Glomerular visceral epithelial cell (primary cell): Measurements from ENCODE around the gene CLEC4G.

ENCODE experiments used
- DNase-seq: peaks from one replicate; pipeline ENCODE4 v3.0.0-alpha.2; 2016; ENCODE audit errors: extremely low spot score

CLEC4G gene

DNA sequence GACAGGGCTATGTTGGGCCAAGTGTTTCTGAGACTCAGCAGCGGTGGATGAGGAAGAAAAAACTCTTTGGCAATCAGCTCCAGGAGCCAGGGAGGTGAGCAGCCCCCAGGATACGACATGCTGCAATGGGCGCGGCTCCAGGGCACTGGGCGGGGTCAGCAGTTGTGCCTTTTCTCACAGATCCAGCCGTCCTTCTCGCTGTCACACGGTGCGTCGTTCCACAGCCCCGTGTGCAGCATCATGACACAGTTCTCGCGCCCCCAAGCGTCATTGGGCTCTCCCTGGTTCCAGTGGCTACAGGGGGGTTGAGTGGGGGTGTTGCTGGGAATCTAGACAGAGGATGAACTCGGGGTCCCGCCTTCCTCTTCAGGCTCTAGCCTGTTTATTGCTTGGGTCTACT, 2.7 kb downstream of the CLEC4G start:
- no peak for DNase-seq

DNA sequence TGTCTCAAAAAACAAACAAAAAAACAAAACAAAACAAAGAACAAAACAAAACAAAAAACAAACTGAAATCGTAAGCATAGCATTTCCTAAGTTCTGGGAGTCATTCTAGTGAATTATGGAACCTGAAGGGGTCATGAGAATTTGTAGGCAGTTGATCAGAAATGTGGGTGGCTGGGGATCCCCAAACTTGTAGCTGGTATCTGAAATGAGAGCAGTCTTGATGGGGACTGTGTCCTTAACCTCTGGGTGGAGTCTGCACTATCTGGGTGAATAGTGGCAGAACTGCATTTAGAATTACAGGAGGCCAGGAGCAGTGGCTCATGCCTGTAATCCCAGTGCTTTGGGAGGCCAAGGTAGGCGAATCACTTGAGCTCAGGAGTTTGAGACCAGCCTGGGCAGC, 6.1 kb downstream of the CLEC4G start:
- DNase-seq: no peak

DNA sequence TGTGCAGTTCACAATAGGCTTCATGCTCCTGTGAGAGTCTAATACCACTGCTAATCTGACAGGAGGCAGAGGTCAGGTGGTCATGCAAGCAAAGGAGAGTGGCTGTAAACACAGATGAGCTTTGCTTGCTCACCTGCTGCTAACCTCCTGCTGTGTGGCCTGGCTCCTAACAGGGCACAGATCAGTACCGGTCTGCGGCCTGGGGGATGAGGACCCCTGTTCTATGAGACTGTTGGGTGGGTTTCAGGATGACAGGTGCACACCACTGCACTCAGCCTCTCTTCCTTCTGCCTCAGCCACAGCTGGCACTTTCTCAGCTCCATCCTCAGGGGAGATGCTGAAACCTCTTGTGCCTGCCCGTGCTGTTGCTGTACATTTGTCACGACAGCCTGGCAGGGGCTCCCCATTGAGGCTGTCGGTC, 9.7 kb downstream of the CLEC4G start:
- no peak for DNase-seq

DNA sequence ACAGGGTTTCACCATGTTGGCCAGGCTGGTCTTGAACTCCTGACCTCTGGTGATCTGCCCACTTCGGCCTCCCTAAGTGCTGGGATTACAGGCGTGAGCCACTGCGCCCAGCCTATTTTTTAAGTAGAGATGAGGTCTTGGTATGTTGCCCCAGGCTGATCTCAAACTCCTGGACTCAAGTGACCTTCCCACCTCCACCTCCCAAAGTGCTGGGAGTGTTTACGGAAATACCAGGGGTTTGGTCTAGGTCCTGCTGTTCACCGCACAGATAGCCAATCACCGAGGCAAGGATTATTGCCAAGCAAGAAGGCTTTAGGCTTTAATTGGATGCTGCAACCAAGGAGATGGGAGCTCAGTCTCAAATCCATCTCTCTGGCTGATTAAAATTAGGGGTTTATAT, 11.6 kb downstream of the CLEC4G start:
- no peak for DNase-seq

DNA sequence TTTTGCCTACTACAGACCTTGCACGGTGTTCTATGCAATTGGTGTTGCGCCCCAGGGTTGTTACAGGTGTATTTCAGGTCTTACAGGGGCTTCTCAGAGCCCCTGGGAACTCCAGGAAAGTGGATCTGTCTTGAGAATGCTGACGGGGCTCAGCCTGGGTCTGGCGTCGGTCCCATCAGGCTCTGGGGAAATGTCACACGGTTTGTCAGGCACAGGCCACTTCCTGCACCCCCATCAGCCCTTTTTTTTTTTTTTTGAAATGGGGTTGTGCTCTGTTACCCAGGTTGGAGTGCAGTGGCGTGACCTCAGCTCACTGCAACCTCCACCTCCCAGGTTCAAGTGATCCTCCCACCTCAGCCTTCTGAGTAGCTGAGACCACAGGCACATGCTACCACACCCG, 13.2 kb downstream of the CLEC4G start:
- no peak for DNase-seq

DNA sequence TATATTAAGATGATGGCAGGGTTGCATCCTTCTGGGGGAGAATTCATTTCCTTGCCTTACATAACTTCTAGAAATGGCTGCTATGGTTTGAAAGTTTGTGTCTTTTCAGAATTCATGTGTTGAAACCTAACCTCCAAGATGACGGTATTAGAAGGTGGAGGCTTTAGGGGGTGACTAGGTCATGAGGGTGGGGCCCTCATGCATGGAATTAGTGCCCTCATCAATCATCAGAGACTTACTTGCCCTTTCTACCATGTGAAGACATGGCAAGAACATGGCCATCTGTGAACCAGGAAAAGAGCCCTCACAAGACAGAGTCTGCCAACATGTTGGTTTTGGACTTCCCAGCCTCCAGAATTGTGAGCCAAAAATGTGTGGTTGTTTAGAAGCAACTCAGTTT, 15.1 kb downstream of the CLEC4G start:
- no peak for DNase-seq

DNA sequence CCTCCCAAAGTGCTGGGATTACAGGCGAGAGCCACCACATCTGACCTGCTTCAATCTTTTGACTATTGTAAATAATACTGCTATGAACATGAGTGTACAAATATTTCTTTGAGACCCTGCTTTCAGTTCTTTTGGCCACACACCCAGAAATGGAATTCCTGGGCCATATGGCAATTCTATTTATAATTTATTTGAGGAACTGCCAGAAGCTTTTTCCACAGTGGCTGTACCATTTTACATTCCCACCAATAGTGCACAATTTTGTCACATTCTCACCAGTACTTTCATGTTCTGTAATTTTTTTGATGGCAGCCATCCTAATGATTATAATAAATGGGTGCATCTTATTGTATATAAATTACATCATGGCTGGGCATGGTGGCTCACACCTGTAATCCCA, 16.2 kb downstream of the CLEC4G start:
- no peak for DNase-seq

DNA sequence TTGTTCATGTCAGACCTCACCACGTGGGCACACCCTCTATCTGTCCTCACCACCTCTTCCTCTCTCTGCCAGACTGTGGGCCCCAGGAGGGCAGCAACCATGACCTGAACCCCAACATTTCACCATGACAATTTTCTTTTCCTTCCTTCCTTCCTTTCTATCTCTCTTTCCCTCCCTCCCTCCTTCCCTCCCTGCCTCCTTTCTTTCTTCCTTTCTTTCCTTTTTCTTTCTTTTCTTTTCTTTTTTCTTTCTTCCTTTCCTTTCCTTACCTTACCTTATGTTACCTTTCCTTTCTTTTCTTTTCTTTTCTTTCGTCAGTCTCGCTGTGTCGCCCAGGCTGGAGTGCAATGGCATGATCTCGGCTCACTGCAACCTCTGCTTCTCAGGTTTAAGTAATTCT, 21.3 kb downstream of the CLEC4G start:
- no peak for DNase-seq

DNA sequence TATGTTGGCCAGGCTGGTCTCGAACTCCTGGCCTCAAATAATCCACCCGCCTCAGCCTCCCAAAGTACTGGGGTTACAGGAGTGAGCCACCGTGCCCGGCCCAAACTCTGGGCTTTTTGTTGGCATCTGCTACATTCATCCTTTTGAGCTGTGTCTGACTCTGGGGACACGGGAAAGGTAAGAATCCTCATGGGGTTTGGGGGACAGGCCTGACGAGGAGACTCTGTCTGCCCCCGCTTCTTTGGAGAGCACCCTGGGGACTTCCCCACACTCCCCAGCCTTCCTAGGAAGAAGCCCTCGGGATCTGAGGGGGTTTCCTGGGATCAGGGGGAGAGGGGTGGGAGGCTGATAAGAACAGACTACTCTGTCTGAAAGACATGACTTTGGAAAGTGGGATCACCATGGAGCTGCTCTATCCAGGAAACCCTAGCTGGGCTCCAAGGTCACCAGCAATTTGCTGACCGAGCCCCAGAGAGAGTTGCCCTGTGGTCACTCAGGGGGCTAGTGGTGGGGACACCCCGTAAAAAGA, 21.9 kb downstream of the CLEC4G start:
- no peak for DNase-seq

DNA sequence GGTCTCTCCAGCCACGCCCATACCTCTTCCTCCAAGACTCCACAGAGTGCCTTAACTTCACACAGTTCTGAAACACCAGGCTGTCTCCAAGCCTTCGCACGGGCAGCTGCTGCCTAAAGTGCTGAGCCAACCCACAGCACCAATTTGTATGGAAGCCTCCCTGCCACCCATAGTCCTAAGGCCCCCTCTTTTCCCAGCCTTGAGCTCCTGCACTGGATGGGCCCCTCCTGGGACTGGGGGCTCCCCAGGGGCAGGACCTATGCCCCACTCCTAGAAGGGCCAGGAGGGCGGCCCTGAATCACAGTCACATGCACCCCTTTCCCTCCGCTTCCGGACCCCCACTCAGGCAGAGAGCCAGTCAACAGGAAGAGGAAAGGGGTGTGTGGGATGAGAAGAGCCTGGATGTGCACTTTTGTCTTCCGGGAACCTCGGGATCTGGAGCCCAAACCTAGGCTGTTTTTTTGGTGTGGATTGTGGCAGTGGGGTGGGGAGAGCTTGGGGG, 24.9 kb downstream of the CLEC4G start:
- DNase-seq: no peak

DNA sequence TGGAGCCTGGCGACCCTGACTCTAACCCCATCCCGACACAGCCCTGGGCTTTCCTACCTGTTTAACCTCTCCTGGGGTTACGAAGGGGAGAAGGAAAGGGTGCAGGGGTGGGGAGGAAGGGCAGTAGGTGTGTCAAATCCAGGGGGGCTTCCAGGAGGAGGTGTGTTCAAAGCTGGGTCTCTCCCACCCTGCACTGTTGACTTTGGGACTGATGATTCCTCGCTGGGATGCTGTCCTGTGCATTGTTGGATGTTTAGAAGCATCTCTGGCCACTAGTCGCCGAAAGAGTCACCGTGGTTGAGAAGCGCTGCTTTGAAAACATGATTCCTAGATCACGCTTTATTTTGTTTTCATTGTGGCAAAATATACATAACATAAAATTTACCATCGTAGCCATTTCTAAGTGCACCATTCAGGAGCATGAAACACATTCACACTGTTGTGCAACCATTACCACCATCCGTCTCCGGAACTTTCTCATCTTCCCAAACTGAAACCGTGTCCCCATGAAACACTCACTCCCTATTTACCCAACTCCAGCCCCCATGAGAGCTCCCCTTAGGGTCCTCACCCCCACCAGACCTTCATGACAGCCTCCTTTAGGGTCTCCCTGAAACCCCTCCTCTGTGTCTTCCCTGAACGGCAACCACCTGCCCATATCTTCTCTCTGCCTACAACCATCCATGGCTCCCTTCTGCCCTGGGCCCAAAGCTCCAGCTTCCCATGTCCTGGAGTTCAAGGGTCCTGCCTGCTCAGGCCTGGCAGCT, 25.5 kb downstream of the CLEC4G start:
- no peak for DNase-seq

DNA sequence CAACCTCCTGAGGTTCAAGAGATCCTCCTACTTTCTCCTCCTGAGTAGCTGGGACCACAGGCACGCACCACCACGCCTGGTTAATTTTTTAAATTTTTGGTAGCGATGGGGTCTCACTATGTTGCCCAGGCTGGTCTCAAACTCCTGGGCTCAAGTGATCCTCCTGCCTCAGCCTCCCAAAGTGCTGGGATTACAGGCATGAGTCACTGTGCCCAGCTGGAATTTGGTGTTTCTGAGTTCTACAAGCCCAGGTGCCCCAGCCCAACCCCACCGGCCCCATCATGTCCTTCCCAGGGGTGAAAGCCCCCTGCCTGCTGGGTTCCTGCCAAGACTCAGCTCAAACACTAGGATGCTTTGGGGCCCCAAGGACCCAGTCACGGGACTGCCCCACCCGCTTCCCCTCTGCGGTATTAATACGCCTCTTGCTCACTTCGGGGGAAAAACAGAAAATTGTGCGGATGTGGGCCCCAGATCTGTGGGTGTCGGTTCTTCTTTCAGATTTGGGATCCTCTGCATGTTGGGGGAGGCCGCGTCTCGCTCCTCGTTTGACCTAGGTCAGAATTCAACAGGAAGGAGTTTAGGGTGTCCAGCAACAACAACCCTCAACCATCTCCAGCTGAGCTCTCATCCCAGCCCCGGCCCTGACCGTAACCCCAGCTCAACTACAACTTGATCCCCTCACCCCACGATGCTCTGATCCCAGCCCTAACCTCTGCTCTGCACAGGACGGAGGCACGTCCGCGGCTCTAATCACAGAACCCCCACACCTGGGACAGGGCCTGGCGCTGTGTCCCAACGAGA, 26.3 kb downstream of the CLEC4G start:
- no peak for DNase-seq

DNA sequence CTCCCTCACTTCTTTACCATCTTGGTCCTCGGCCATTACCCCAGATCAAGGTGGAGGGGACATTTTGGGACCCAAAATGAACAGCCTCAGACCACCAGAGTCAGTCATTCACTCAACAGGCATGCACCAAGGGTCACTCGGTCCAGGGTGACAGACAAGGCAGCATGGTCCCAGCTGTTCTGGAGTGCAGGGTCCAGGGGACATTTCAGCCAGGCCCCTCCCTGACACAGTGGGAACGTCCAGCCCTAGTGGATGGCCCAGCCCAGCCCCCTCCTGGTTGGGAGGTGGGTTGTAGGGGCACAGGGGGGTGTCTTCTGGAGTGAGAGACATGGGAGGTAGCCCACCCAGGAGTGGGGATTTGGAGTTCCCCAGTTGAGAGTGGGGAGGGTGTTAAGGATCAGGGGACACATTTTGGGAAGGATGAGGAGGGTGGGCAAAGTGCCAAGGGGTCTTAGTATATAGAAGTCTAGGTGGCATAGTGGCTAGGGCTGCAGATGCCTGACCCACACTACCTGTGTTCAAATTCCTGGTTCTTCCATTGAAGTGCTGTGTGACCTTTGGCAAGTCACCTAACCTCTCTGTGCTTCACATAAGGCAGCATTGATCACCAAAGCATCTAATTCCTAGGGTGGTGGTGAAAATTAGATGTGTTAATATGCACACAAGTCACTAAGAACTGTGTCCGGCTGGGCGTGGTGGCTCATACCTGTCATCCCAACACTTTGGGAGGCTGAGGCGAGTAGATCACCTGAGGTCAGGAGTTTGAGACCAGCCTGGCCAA, 27.4 kb downstream of the CLEC4G start:
- no peak for DNase-seq

DNA sequence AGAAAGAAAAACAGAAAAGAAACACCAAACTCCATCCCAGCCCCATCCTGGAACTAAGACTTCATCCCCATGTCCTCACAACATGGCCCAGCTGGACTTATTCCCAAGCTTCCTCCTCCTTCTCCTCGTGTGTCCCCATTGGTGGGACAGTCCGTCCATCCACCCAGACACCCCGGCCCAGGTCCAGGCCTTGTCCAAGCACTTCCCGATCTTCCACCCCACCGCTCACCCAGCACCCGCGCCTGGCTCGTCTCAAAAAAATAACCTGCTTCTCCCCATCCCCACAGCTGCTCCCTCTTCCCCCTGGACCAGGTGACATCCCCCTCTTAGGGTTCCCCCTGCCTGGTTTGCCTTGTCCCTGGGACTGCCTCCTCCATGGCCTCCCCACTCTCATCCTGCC, 28.6 kb downstream of the CLEC4G start:
- DNase-seq: no peak

DNA sequence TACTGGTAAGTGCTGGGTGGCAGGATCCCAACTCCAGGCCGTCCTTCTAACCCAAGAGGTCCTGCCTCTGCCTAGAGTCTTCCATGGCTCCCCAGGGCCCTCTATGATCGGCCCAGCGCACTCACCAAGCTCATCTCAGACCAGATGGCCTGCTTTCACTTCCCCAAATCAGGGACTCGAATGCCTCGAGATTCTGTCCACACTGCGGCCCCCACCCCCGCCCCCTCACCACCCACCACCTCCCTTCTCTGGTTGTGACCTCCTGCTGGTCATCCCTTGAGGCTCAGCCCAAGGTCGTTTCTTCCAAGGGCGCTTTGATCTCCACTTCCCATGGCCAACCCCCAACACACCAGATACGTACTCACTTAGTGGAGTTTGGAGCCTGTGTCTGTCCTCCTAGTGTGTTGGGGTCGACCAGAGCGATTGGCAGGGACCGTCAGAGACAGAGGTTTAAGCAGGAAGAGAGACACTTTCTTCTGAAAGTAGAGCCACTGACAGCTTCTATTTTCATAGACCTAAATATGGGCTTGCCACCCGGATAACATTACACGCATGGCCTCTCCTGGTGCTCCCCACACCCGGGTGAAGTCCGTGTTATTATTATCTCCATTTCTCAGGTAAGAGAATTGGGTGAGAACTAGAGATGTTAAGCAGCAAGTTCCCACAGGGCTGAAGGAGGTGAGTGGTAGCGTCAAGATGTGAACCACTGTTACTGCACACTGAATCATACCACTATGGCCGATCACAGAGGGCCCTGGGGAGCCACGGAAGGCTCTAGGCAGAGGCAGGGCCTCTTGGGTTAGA, 30.1 kb downstream of the CLEC4G start, which contains the start of gene FCER2:
FCER2 (minus strand) TSS at position 478 of the 804 bp plus-strand sequence. CDS start 2,371 bp downstream, outside the sequence.
- no peak for DNase-seq

DNA sequence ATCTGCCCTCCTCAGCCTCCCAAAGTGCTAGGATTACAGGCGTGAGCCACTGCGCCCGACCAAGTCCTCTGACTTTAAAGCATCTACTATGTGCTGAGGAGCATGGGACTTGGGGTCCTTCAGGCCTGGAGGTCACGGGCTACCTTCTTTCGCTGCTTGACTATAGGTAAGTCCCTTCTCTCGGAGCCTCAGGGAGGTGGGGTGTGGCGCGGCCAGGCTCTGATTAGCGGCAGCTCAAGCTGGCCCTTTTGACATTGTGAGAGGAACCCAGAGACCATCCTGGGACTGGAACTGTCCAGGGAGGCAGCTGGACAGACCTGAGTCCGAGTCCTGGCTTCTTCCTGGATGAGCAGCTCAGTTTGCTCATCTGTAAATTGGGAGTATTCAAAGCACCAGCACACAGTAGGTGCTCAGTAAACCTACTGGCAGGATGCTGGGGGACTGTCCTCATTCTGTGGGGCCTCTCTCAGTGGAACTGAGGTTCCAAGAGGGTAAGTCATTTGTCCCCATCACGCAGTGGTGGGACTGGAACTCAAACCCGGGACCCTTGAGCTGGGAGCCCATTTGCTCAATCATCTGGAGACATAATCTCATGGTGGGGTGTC, 30.8 kb downstream of the CLEC4G start:
- DNase-seq: no peak

DNA sequence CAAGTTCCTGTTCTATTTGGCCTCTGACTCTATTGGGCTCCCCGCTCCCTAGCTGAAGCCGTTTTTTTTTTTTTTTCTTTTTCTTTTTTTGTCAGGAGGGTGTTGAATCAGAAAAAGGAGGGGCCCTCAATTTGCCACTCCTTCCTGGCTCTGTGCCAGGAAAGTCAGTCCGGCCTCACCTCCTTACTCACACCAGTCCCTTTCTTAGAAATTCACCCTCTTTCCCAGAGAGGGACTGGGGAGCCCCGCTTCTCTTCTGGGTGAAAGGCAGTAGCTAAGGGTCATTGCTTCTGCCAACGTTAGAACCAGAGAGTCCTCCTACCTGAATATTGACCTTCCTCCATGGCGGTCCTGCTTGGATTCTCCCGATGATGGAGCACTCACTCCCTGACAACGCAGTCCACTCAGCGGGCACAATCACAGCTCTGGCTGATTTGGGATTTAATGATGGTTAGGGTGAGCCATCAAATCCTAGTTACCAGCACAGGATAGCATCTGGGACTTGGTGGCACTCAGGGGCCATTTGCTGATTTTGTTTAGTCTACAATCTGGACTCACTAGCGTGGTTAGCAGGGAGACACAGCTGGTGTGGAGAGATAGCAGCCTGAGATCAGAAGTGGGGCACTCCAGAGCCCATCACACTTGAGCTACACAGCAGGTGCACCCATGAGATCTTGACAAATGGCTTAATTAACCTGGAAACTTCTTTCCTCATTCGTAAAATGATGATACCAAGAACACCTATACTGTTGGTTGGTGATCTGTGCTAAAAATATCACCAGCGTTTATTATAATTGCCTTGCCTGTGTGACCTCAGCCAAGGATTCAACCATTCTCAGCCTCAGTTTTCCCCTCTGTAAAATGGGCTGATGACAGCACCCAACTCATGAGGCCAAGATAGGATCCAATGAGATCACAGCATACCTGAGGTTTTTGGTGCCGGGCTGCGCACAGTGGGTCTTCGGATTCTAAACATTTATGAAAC, 32.2 kb downstream of the CLEC4G start:
- no peak for DNase-seq

DNA sequence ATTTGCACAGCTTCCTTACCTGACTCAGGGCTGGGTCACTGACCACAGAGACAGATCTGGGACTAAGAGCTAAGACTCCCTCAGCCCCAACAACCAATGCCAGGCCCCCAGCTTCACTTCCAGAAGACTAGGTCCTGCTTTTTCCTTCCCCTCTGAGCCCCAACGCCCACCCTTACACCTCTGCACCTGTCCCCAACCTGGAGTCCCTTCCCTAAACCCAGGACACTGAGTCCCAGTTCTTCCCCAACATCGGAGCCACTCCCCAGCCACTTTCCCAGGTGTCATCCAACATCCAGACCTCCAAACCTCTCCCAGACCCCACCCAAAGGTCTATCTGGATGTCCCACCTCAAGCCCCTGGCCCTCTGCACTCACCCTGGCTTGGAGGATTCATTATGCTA, 32.9 kb downstream of the CLEC4G start:
- no peak for DNase-seq

DNA sequence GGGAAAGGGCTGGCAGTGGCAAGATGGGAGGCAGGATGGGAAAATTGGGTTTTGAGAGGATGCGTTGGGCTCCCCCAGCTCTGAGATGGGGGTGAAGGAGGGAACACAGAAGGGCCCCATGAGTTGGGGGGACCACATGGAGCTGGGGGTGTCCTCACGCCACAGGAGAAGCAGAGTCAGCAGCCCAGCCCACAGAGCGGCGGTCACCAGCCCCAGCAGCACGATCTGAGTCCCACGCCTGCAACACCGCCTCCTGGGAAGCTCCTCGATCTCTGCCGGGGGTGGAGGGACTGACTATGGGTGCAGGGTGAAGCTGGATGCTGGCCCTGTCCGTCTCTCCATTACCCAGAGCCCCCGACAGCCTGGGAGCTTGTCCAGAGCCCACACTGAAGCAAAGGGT, 33.3 kb downstream of the CLEC4G start:
- no peak for DNase-seq
